HFFc6 (cell line): Measurements from ENCODE around the gene MTG1. TPM values are rescaled to one million over a fixed set of nuclear protein-coding genes. Genes with fewer than 3 reads are reported as not detected.
"Not testable (repeated sequence)": the region's sequence is repeated elsewhere in the genome, so short reads cannot be mapped to it uniquely, and the experiment has no call there.

ENCODE experiments used
- DNase-seq: peaks from one replicate; pipeline ENCODE4 v3.0.0-alpha.2; 2018
- H3K27ac Mint-ChIP-seq: 2 replicates; pipeline ENCODE4 v1.8.0; 2020; ENCODE audit warnings: mild to moderate bottlenecking, mixed read lengths
- H3K27me3 Mint-ChIP-seq: 2 replicates; pipeline ENCODE4 v1.8.0; 2021; ENCODE audit warnings: mild to moderate bottlenecking, moderate library complexity, mixed read lengths; ENCODE audit not compliant: insufficient read depth
- H3K36me3 Mint-ChIP-seq: 2 replicates; pipeline ENCODE4 v1.8.0; 2021; ENCODE audit warnings: low read depth, mixed read lengths
- H3K4me1 Mint-ChIP-seq: 2 replicates; pipeline ENCODE4 v1.8.0; 2020; ENCODE audit warnings: low read depth, mixed read lengths
- H3K4me3 Mint-ChIP-seq: 2 replicates; pipeline ENCODE4 v1.8.0; 2020; ENCODE audit warnings: mild to moderate bottlenecking, moderate library complexity, mixed read lengths
- H3K9me3 Mint-ChIP-seq: 2 replicates; pipeline ENCODE4 v1.8.0; 2020; ENCODE audit warnings: mild to moderate bottlenecking, mixed read lengths
- CTCF ChIP-seq: fragments of 200-600 bp; sonication (generic); IDR thresholded peaks from 2 replicates; pipeline ENCODE4 v1.5.0; 2021; ENCODE audit warnings: antibody characterized with exemption, mild to moderate bottlenecking
- total RNA-seq, 6 experiments: library from RNA; stranded (reverse); fragmentation: NEBNext Ultra II Directional; extraction: Animal tissue kit (Norgen Biotek cat#: 25700); gene quantifications; 2 replicates in 1 of 6; 3 replicates in 5 of 6; pipeline ENCODE4 v1.2.3, GENCODE V29; 2021

The MTG1 gene
- total RNA-seq, 6 experiments from 2014 or later: 23.7 to 33.0 (median 26.6) TPM

- no peak overlapping the region for H3K27ac Mint-ChIP-seq
- peaks cover 12% of the 10 kb centered on the region; the same call in 1 of the 2 replicates for H3K36me3 Mint-ChIP-seq
- peak overlapping the region; percentile 62 for H3K4me3 Mint-ChIP-seq
- TF ChIP-seq CTCF: no peak
- peaks cover 6% of the 10 kb centered on the region for H3K4me1 Mint-ChIP-seq
- H3K27me3 Mint-ChIP-seq: no peaks in the 10 kb centered on the region; the same call in 1 of the 2 replicates
- DNase-seq: no peak
- H3K9me3 Mint-ChIP-seq: no peaks in the 10 kb centered on the region
Observed at GRCh38 chr10:133372507-133372906, 21.4 kb upstream of the MTG1 start.

- peaks cover 6% of the 10 kb centered on the region for H3K4me1 Mint-ChIP-seq
- DNase-seq: peak; percentile 85
- H3K4me3 Mint-ChIP-seq: peak within 1 kb of the TSS; percentile 92
- H3K36me3 Mint-ChIP-seq: peaks cover 12% of the 10 kb centered on the region; the same call in 1 of the 2 replicates
- no peak for TF ChIP-seq CTCF
- peak within 1 kb of the TSS; percentile 78 for H3K27ac Mint-ChIP-seq
- no peaks in the 10 kb centered on the region for H3K9me3 Mint-ChIP-seq
- H3K27me3 Mint-ChIP-seq: no peaks in the 10 kb centered on the region; the same call in 1 of the 2 replicates
Observed at GRCh38 chr10:133373174-133374090, 20.5 kb upstream of the MTG1 start, which contains the start of gene ECHS1. Gene ECHS1, minus strand, starts transcription at chr10:133373354. Its CDS starts 21 bp downstream, at chr10:133373333.

GRCh38 chr10:133375357-133376115, 18.4 kb upstream of the MTG1 start:
- DNase-seq: no peak
- peaks cover 6% of the 10 kb centered on the region for H3K4me1 Mint-ChIP-seq
- 0 out of 2 replicates have a peak, but pooled peaks cover under 1% of the 10 kb centered on the region for H3K36me3 Mint-ChIP-seq
- TF ChIP-seq CTCF: no peak
- H3K27ac Mint-ChIP-seq: no peak overlapping the region
- no peaks in the 10 kb centered on the region for H3K9me3 Mint-ChIP-seq
- no peak overlapping the region for H3K4me3 Mint-ChIP-seq
- no peaks in the 10 kb centered on the region; the same call in 1 of the 2 replicates for H3K27me3 Mint-ChIP-seq

GRCh38 chr10:133376183-133376582, 17.8 kb upstream of the MTG1 start:
- not testable (repeated sequence) for H3K27me3 Mint-ChIP-seq, H3K4me1 Mint-ChIP-seq, H3K4me3 Mint-ChIP-seq, H3K27ac Mint-ChIP-seq, DNase-seq, H3K36me3 Mint-ChIP-seq, H3K9me3 Mint-ChIP-seq

GRCh38 chr10:133377025-133377817, 16.7 kb upstream of the MTG1 start:
- peaks cover 6% of the 10 kb centered on the region for H3K4me1 Mint-ChIP-seq
- no peaks in the 10 kb centered on the region for H3K36me3 Mint-ChIP-seq
- no peak for TF ChIP-seq CTCF
- DNase-seq: no peak
- H3K9me3 Mint-ChIP-seq: no peaks in the 10 kb centered on the region
- H3K4me3 Mint-ChIP-seq: no peak overlapping the region
- no peak overlapping the region for H3K27ac Mint-ChIP-seq
- H3K27me3 Mint-ChIP-seq: no peaks in the 10 kb centered on the region; the same call in 1 of the 2 replicates
